ENCODE results near the gene CHST9.
"Not testable (repeated sequence)": the region's sequence is repeated elsewhere in the genome, so short reads cannot be mapped to it uniquely, and the experiment has no call there.

CHST9 gene, protein sequence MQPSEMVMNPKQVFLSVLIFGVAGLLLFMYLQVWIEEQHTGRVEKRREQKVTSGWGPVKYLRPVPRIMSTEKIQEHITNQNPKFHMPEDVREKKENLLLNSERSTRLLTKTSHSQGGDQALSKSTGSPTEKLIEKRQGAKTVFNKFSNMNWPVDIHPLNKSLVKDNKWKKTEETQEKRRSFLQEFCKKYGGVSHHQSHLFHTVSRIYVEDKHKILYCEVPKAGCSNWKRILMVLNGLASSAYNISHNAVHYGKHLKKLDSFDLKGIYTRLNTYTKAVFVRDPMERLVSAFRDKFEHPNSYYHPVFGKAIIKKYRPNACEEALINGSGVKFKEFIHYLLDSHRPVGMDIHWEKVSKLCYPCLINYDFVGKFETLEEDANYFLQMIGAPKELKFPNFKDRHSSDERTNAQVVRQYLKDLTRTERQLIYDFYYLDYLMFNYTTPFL

DNA sequence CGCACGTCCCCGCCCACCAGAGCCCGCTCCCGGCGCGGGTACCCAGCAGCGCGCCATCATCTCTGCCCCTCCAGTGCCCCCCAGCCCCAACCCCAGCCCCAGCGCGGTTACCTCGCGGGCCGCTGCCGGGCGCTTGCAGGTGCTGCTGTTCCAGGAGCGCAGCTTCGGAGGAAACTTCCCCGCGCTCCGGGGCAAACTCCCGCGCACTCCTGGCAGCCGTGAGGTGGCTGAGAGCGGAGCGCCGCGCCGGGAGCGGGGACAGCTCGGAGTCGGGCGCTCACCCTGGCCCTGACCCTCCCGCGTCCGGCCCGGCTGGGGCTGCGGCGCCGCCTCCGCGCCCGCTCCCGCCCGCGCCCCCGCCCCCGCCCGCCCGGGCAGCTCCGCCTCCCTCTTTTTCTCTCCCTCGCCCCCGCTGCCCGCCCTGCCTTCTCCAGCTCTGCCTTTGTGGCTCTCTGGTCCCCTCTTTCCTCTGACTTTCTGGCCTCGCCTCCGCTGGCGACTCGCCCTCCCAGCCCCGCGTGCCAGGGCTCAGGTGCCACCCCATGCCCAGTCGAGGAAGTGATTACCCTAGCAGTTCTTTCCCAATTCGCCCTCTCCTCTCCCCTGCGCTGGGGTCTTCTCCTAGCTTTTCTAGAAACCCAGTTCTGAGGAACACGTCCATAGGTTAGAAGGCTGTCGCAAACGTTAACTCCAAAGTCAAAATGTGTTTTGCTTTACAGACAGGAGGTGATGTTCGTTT lies at the start of gene CHST9:
Gene CHST9 (minus strand): TSS at position 284 of the 739 bp plus-strand sequence. CDS start 42,499 bp downstream, outside the sequence.
- DNase-seq (ENCODE audit: low read depth), result no peak

DNA sequence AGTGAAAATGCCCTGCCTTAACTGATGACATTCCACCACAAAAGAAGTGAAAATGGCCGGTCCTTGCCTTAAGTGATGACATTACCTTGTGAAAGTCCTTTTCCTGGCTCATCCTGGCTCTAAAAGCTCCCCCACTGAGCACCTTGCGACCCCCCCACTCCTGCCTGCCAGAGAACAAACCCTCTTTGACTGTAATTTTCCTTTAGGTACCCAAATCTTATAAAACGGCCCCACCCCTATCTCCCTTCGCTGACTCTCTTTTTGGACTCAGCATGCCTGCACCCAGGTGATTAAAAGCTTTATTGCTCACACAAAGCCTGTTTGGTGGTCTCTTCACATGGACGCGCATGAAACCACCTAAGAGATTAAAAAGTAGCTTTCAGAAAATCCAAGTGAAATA lies 47.2 kb upstream of the CHST9 start:
- not testable (repeated sequence) for DNase-seq (ENCODE audit: low read depth)

DNA sequence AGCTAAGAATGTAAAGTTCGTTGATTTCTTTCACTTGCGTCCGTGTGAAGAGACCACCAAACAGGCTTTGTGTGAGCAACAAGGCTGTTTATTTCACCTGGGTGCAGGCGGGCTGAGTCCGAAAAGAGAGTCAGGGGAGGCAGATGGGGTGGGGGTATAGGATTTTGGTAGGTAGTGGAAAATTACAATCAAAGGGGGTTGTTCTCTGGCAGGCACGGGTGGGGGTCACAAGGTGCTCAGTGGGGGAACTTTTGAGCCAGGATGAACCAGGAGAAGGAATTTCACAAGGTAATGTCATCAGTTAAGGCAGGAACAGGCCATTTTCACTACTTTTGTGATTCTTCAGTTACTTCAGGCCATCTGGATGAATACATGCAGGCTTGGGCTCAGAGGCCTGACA lies 46.6 kb upstream of the CHST9 start:
- DNase-seq (ENCODE audit: low read depth), result not testable (repeated sequence)

DNA sequence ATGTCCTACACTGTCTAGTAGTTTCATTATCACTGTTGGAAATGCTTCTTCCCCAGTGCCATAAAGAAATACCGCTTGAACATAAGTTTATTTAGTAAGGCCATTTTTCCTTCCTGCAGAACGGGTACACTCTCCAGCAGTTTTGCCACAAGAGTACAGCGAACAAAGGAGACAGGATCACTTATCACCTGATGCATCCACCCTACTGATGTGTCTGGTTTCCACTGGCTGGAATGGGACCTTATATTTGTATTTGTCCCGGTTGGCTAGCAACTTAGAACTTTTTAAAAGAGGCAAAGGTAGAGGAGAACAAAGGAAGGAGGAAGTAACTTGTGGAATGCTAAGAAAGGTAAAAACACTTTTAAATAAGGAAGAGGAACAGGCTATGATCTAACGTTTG lies 46.1 kb upstream of the CHST9 start:
- DNase-seq (ENCODE audit: low read depth), result not testable (repeated sequence)

DNA sequence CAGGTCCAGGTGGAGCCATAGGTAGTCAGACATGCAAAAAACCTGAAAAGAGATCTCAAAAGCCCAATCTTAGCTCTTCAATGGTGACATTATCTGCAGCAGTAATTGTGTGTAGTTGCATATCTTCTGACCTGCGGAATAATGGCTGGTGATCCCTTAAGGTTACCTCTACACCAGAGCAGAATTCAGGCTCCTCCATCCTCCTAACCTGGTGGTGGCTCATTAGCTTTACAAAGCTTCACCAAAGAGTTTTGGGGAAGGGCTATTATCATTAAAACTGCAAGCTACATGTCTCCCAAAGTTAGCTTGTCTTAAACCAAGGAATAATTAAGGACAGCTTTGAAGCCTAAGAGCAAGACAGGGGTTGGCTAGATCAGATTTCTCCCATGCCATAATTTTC lies 42.6 kb upstream of the CHST9 start:
- no peak for DNase-seq (ENCODE audit: low read depth)

DNA sequence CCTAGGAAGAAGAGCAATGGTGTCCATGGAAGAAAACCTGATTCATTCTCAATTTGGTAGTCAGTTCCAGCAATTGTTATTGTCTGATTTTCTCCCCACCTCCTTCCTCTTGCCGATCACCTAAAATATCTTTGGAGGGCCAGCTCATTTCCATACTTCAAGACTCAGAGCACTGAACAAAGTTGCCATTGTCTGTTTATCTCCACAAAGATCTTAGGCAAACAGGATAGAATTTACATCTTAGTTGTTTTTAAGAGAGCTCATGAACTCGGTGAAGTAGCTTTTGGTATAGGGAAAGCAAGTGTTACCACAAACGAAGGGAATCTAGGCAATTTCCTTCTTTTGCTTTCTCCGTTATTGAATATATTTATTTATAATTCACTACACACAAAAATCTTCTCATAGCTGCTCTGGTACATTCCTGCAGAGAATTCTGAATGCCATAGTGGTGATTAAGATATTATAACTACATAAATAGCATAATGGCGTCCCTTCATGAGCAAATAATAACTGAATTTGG lies 41.5 kb upstream of the CHST9 start:
- no peak for DNase-seq (ENCODE audit: low read depth)

DNA sequence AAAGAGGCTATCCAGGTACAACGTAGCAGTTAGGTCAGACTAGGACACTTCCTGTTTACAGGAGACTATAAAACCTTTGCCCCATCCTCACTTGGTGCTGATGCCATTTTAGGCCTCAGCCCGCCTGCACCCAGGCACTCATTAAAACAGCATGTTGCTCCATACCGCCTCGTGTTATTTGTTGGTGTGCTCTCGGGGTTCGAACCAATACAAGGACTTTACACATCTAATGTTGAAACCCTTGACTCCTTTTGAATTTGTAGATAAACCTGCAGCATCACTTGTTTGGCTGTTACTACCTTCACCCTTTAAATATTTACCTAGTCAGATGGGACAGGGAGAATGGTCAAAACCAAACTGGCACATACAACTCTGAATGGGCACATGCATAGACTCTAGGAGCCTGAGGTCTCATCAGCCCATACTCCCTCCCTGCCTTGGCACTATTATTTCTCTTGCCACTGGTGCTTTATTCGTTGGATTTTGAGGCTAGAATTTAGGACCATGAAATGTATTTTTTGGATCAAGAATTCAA lies 40.9 kb upstream of the CHST9 start:
- DNase-seq (ENCODE audit: low read depth), result no peak

DNA sequence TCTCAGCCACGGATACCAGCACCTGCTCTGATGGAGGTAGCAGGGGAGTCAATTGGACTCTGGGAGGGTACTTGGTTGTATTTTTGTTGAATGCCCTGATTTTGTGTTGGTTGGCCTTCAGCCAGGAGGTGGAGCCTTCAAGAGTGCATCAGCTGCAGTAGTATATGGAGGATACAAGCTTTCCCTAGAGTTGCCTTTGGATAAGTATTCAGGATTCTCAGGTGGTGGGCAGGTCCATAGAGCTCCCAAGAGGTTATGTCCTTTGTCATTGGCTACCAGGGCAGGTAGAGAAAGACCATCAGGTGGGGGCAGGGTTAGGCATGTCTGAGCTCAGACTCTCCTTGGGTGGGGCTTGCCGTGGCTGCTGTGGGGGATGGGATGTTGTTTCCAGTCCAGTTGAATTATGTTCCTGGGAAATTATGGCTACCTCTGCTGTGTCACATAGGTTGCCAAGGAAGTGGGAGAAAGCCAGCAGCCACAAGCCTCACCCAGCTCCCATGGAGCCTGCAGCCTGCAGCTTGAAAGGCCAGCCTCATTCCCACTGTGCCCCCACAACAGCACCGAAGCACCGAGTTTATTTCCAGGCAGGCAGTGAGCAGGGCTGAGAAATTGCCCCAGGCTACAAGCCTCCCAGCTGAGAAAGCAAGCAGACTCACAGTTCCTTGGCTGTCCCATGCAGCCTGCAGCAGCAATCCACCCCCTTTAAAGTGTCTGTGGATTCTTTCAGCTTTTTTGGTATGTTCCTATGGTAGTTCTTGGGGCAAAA lies 38.6 kb upstream of the CHST9 start:
- no peak for DNase-seq (ENCODE audit: low read depth)

DNA sequence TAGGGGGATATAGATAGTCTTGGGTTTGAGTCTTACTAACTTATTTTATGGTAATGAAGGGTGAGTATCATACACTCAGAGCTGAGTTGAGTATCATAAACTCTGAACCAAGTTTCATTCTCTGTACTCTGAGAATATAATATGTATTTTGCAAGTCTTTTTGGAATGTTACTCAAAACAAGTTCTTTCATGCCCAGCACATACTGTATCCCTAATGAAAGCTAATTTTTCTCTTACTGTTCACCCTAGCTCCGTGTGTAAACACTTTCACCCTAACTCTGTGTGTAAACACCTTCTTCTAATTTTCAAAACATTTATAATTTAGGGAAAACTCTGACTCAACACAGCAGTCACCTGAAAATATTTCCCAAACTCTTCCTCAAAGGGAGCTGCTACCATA lies 29.7 kb upstream of the CHST9 start:
- DNase-seq (ENCODE audit: low read depth), result no peak

DNA sequence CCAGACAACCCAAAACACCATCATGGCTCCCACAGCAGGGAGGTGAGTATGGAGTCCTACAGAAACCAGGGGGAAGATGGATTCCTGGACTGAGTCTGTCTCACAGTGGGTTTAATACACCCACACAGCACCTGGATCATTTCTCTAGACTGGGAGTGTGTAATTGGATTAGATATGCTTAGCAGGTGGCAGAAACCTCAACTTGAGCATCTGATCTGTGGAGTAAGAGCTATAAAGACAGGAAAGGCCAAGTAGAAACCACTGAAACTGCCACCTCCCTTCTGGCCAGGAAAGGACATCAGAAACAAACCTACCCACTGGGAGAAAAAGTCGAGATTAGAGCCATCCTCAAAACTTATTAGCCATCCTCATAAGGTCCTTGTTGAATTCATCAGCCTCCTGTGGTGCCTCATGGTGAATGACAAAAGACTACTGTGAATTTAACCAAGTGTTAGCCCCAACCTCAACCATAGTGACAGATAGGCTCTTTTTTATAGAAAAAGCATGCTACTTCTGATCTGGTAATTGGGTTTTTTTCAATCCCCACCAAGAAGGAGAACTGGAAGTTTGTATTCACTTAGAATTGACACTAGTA lies 28.1 kb upstream of the CHST9 start:
- no peak for DNase-seq (ENCODE audit: low read depth)

DNA sequence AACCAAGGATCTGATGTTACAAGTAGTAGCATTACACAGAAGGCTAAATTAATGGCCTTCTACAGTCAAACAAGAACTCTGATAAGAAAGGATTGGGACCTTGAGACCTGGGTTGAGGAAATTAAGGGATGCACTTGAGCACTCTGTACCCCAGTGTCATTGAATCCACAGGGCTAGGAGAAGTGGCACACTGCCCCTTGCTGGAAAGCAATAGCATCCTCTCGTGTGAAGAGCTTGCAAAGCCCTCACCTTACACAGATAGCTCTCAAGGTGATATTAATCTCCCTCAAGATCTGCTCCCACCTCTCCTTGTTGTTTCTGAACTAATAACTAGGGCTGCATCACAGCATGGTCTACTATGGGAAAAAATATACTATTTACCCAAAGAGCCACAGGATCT lies 26.5 kb upstream of the CHST9 start:
- DNase-seq (ENCODE audit: low read depth), result no peak

DNA sequence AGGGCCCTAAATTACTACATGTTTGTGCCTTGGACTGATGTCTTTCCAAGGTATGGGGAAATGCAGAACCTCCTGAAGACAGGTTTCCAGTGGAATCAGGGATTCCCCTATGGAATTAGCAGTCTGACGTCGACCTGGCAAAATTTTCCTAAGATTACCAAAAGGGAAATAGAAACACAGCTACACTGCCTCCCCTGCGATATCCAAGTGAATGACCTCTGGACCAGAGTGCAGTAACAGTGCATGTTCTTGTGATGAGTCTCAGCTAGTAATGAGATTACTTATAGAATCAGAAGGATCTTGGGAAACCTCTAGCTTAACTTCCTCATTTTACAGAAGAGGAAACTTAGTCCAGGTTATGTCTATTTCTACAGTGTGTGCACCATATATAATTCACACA lies 21.3 kb upstream of the CHST9 start:
- no peak for DNase-seq (ENCODE audit: low read depth)

DNA sequence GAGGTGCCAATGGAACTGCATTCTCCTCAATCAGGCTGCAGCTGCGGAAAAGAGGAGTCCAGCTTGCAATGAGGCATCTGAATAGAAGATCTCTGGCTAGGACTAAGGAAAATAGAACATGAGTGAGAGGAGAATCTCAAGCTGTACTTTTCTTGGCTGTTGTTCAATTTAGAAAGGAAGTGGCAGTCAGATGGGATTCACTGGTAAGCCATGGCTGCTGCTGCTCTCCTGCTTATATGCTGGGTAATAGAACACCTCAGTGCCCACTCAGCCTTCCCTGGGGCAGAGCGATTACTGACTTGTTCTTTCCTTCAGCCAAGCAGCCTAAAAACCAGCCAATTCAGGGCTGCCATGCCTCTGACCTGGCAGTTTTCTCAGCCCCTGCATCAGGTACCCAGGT lies 17.6 kb upstream of the CHST9 start:
- DNase-seq (ENCODE audit: low read depth), result no peak

DNA sequence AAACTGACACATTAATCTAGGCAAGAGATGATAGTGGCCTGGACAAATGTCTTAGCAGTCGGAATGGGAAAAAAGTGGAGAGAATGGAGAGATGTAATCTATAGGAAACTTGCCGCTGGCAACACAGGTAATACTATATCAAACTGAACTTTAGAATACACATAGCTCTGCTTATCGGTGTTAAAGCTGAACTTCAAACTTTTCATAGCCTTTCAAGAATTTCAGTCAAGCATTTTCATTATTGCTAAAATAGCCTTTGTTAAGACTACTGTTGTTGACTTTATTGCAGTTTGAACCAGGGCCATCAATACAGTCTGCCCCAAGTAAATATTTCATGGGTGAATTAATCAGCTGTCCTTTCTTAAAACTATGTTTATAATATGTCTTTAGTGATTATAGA lies 12.9 kb upstream of the CHST9 start:
- DNase-seq (ENCODE audit: low read depth), result no peak

DNA sequence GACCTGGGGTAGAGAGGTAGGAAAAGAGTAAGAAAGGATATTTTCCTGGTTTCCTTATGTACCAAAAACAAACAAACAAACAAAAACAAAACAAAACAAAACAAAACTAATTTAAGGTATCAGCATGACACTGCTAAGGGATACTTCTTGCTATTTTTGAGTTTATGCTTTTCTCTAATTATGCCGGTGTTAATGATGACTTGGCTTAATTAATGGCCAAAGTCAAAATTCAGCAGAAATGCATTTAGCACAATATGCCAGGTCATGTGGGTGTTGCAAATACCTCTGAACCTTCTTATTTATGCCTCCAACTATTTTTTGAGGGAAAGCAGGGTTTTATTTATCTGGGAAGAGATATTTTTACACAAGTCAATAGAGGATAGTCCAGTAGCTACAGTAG lies 3.2 kb upstream of the CHST9 start:
- no peak for DNase-seq (ENCODE audit: low read depth)

DNA sequence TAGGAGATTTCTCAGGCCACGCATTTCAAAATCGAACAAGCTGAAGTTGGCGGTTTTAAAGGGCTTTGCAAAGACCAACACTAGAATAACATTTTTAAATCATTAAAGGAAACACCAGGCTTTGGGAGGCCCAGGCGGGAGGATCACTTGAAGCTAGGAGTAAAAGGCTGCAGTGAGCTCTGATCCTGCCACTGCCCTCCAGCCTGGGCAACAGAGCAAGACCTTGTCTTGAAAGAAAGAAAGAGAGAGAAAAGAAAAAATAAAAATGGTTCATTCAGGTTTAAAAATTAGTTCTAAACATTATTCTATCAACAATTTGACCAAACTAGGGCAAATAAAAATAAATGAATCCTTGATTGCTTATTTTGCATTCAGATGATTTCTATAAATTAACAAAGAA lies 789 bp upstream of the CHST9 start:
- DNase-seq (ENCODE audit: low read depth), result no peak

DNA sequence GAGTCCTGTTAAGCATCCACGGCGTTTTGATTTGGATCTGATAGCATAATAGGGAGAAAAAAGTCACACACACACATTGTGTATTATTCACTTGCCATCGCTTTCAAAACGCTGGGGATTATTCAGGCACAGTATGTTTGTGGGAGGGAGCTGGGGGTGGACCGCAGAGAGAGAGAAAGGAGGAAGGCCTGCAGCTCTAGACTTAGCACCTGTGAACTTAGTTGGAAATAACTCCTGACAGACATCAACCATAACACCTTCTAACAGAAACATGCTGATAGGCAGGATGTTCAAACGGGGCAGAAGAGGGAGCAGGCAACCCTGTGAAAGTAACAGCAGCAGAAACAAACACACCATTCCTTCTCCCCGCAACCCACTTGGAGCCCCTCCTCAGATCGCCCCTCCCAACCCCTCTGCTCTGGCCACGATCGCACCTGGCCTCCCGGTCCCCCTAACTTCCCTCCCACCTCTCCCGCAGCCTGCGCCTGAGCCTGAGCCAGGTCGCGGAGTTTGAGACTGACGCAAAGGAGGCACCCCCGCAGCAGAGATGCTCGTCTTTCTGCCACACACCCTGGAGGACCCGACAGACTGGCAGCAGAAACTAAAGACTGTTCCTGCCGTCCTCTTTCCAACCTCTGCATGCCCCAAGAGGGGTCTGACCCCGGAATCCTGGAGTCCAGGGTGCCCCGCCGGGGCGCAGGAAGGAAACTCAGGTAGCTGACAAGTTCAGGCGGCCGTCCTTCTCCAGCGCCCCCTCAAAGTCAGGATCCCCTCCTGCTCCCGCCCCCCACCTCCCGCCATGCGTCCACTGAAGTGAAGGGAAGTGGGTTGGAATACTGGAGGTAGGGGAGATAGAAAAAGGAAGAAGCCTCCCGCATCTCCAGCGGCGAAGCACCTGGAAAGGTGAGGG lies 738 bp downstream of the CHST9 start:
- DNase-seq (ENCODE audit: low read depth), result no peak

DNA sequence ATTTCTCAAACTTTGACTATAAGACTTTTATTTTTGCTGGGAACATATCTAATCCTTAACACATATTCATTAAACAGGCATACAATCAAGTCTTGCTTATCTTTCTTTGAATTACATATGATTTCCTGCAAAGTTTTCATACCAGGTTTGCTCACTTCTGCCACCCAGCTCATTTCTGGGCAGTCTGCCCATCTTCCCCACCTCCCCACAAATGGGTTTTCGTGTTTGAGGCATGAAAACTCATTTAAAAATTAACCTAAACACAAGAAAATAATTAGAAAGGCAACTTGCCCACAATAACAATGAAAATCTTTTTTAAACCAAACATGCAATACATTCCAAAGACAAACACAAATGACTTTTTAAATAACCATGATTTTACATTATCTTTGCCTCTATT lies 3.4 kb downstream of the CHST9 start:
- no peak for DNase-seq (ENCODE audit: low read depth)

DNA sequence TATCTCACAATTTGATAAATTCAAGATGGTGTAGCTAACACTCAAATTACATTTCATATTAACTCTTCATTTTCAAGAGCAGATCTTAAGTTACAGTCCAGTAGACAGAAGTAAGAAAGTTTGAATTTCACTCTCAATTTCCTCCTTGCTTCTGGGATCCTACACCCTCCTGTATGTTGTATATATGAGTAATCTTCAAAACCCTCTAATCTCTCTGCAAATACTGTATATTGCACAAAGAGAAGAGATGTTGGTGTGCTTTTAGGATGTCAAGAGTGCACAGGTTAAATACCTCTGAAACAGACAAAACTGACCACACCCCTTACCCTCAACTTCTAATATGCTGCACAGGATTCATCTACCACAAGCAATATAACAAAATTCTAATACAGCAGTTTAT lies 6.7 kb downstream of the CHST9 start:
- no peak for DNase-seq (ENCODE audit: low read depth)

DNA sequence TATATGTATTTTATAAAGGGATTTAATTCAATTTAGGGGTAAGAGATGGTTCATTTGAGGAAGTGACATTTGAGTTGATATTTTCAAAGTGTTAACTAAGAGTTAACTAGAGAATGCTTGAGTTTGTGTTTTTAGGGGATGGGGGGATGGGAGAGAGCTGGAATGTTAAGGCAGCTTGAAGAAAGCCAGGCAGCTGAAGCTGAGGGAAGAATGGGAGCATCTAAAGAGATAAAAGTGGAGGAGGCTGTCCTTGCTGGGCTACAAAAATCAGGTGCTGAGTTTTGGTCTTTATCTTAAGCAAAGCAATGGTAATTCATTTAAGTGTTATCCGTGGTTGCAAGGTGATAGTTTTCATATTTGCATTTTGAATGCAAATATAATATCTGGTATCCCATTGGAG lies 9.2 kb downstream of the CHST9 start:
- DNase-seq (ENCODE audit: low read depth), result no peak

DNA sequence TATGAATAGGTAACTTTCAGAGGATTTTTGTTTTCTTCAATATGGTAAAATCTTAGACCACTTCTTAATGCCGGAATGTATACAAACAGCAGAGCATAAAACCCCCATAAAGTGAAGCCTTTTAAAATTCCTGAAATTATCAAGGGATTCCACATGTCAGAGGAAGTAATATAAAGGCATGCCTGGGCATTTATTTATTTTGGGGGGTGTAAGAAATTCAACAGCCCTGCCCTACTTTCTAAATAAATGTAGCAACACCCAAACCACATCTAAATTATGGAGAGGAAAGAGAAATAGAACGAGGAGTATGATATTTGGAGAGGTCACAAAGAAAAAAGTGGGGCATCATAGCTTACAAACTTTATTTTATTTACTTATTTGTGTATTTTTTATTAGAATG lies 9.9 kb downstream of the CHST9 start:
- no peak for DNase-seq (ENCODE audit: low read depth)

Data from activated T-helper 9 cell treated with anti-CD3 and anti-CD28 coated beads, Interleukin-2, amount 50 U/mL, for 16 hours (primary cell).